ENCODE data around the gene C21orf58. TPM values are rescaled to one million over a fixed set of nuclear protein-coding genes. Genes with fewer than 3 reads are reported as not detected.

C21orf58 gene
- total RNA-seq = 2.0 and 2.6 TPM in 2 replicates

DNA sequence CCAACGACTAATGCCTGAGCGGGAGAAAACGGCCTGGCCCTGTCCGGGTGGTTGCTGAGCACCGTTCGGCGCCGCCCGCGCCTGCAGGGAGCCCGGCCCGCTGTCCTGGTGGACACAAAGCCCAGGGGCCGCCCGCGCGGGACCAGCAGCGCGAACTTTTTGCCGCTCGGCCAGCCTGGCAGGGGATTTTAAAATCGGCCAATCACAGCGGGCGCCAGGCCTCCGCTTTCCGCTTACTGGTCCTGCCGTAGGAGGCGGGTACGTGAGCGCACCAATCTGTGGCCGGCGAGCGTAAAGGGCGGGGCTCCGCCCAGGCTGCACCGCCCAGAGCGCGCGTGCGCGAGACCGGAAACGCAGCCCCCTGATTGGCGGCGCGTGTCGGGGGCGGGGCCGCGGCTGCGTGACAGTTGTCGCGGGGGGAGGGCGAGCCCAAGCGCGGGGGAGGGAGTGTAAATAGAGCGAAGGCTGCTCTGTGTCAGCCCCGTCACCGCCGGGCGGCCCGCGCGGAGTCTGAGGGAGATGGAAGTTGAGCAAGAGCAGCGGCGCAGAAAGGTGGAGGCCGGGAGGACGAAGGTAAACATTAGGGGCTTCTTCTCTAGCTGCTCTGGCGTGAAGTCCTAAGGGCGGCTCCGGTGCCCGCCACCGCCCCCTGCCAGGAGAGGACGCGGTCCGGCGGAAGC is at the start of gene C21orf58, which contains the start of gene PCNT:
TSS of gene C21orf58 (minus strand) at position 161 of the 680 bp plus-strand sequence. CDS start 1,132 bp downstream, outside the sequence.
TSS of gene PCNT (plus strand) at position 447 of the 680 bp plus-strand sequence. CDS start at position 520, 73 bp downstream.

DNA sequence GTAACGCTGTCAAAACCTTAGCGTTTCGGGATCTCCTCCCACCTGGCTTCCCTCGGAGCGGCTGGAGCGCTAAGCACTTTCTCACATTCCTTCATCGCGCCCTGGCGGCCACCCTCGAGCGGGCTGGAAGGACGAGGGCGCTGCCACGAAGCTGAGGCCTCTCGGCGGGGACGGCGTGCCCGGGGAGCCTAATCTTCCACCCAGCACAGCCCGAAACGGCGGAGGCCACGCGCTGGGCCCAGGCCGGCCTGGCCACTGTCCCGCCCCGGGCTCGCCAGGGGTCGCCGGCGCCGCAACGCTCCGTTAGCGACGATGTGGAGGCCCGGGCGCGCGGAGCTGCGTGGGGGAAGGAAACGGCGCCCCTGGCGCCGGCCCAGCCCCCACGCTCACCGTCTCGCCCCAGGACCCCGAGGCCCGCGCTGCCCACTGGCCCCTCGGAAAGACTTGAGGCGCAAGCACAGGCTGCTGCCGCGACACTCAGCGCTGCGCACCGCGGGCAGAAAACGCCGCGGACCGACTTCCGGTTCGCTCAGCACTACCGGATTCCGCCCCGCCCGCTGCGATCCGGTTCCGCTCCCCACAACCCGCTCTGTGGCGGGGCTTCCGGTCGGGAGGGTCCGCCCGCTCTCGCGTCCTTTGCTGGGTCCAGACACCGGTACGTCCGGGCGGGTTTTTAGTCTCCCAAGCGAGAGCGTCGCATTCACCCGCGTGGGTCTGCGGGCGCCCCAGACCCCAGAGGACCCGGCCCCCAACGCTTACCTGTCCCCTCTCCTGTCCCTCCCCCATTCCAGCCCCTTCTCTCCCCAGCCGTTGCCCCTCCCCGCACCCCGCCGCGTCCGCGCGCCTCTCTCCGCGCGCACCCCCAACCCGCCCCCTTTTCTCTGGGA is 37.7 kb downstream of the C21orf58 start, which contains the start of gene YBEY:
TSS of gene YBEY (plus strand) at position 582 of the 887 bp plus-strand sequence. CDS start 572 bp downstream, outside the sequence.

DNA sequence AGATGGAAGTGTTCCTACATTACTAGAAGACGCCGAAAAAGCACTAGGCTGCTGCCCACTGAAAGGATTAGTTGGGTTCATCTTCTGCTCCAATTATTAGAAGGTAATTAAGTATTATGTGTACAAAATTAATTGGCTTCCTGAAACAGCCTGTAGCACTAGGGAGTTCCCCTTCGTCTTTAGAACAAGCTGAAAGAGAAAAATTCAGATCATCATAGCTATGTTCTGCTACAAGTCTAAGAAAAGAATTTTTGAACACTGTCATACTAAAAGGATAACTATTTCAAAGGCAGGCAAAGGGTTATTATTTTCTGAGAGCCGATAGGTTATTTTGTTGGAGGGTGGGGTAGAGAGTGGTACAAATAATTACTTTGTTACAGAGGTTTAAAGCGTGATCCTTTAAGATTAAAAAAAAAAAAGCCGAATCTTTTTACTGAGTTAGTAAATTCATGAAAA is 38.4 kb downstream of the C21orf58 start, which contains the start of gene MCM3AP:
TSS of gene MCM3AP (minus strand) at position 406 of the 456 bp plus-strand sequence. CDS start at position 81, 325 bp downstream.

Other genes with a start within 250 kb of the C21orf58 start
- 1,807 and 2,776 TPM in 2 replicates for gene COL6A2, start 225.8 kb downstream of the C21orf58 start, total RNA-seq
- not detected in 2 replicates for gene FTCD, start 168.3 kb downstream of the C21orf58 start, total RNA-seq
- gene SPATC1L, start 139.4 kb downstream of the C21orf58 start, total RNA-seq = 20.4 and 20.9 TPM in 2 replicates
- gene LSS, start 95.1 kb downstream of the C21orf58 start, total RNA-seq = 63.7 and 116 TPM in 2 replicates
- 34.5 and 50.7 TPM in 2 replicates for gene MCM3AP, start 38.3 kb downstream of the C21orf58 start, total RNA-seq
- 24.9 and 31.1 TPM in 2 replicates for gene YBEY, start 37.5 kb downstream of the C21orf58 start, total RNA-seq
- gene PCNT, start 286 bp upstream of the C21orf58 start, total RNA-seq = 9.9 and 16.1 TPM in 2 replicates
- gene DIP2A, start 135.0 kb upstream of the C21orf58 start, total RNA-seq = 9.9 and 11.6 TPM in 2 replicates

Data from cardiac atrium fibroblast (primary cell).